ENCODE data around the gene BTF3L4. TPM values are rescaled to one million over a fixed set of nuclear protein-coding genes. Genes with fewer than 3 reads are reported as not detected.

BTF3L4 gene
- total RNA-seq, 2 donors from 2014 or later = 23.1 to 26.5 TPM

- H3K36me3 ChIP-seq (replicated peaks in 1 of 2; ENCODE audit: insufficient read depth in 1 of 2, low read depth in 2 of 2) = no peaks in the 10 kb centered on the region
- no peaks in the 10 kb centered on the region for H3K9me3 ChIP-seq
- peaks cover 17% of the 10 kb centered on the region for H3K4me1 ChIP-seq
- H3K27me3 ChIP-seq = no peaks in the 10 kb centered on the region
- no peak overlapping the region for H3K27ac ChIP-seq
- no peak for DNase-seq
- intact Hi-C loops (cut with DNase I) = loop anchor here (10.0 kb wide), 1 partner anchor 169 kb away; no protein-coding TSS in a partner anchor
- H3K4me3 ChIP-seq = no peak overlapping the region
- no peak for ATAC-seq
- TF ChIP-seq POLR2A (IDR thresholded peaks at IDR 0.05) = no peak
- no peak for TF ChIP-seq CTCF (IDR thresholded peaks at IDR 0.05)
Measured at GRCh38 chr1:52125736-52126359, 69.8 kb downstream of the BTF3L4 start.

- no peak overlapping the region for H3K27ac ChIP-seq
- H3K36me3 ChIP-seq (replicated peaks in 1 of 2; ENCODE audit: insufficient read depth in 1 of 2, low read depth in 2 of 2) = no peaks in the 10 kb centered on the region
- WGBS, 2 donors = 22 to 25% methylated on average over 5 of the region's 5 CpGs
- no peaks in the 10 kb centered on the region for H3K27me3 ChIP-seq
- no peaks in the 10 kb centered on the region for H3K9me3 ChIP-seq
- DNase-seq (peak; percentile 49 to 65 (median 52)), ATAC-seq (peak; percentile 65)
- H3K4me3 ChIP-seq = no peak overlapping the region
- TF ChIP-seq CTCF (IDR thresholded peaks at IDR 0.05) (peak; percentile 47 to 75 (median 62)), POLR2A (IDR thresholded peaks at IDR 0.05) (no peak)
- intact Hi-C loops (cut with DNase I) = loop anchor here (10.0 kb wide), 1 partner anchor 167 kb away; no protein-coding TSS in a partner anchor
- H3K4me1 ChIP-seq = peaks cover 10% of the 10 kb centered on the region
Measured at GRCh38 chr1:52127181-52128180, 71.4 kb downstream of the BTF3L4 start.

GRCh38 chr1:52139817-52140540 lies 83.9 kb downstream of the BTF3L4 start:
- intact Hi-C loops (cut with DNase I) = no loop called here
- H3K27me3 ChIP-seq = no peaks in the 10 kb centered on the region
- peaks cover 27% of the 10 kb centered on the region for H3K4me1 ChIP-seq
- peak in 1 of 4 donors; percentile 6 for DNase-seq
- no peaks in the 10 kb centered on the region for H3K36me3 ChIP-seq (replicated peaks in 1 of 2; ENCODE audit: insufficient read depth in 1 of 2, low read depth in 2 of 2)
- no peak overlapping the region for H3K4me3 ChIP-seq
- WGBS, 2 donors = 74 to 77% methylated on average over 5 of the region's 5 CpGs
- no peak for ATAC-seq
- no peak overlapping the region for H3K27ac ChIP-seq
- no peaks in the 10 kb centered on the region for H3K9me3 ChIP-seq
- no peak for TF ChIP-seq POLR2A (IDR thresholded peaks at IDR 0.05)
- no peak for TF ChIP-seq CTCF (IDR thresholded peaks at IDR 0.05)

Other genes starting within 250 kb of the BTF3L4 start
- 10 to 100 TPM; 56.8 to 57.7 TPM for gene NRDC, start 177.6 kb upstream of the BTF3L4 start, total RNA-seq
- 1 to 10 TPM; 1.3 to 2.9 TPM for gene RAB3B, start 65.6 kb upstream of the BTF3L4 start, total RNA-seq
- gene KTI12, start 22.5 kb upstream of the BTF3L4 start, total RNA-seq = 1 to 10 TPM; 7.6 to 8.8 TPM
- 10 to 100 TPM; 25.7 to 38.7 TPM for gene TXNDC12, start 1.1 kb upstream of the BTF3L4 start, total RNA-seq
- 10 to 100 TPM; 21.5 to 23.4 TPM for gene ZFYVE9, start 85.8 kb downstream of the BTF3L4 start, total RNA-seq

All from body of pancreas (tissue), 4 donors.